Loucy (cell line): ENCODE measurements around the gene SDF4.

Experiments
- EZH2phosphoT487 ChIP-seq: fragments of 200-600 bp; IDR thresholded peaks from 2 replicates; pipeline ENCODE4 v1.6.1; 2018; ENCODE audit warnings: antibody characterized with exemption, mild to moderate bottlenecking, moderate library complexity, borderline replicate concordance
- TF ChIP-seq, protein P1 (sequence below): fragments of 200-600 bp; sonication (generic); conservative IDR thresholded peaks from 2 replicates; pipeline ENCODE4 v1.5.1; 2014; ENCODE audit warnings: mild to moderate bottlenecking, antibody characterized with exemption, low read length

DNA sequence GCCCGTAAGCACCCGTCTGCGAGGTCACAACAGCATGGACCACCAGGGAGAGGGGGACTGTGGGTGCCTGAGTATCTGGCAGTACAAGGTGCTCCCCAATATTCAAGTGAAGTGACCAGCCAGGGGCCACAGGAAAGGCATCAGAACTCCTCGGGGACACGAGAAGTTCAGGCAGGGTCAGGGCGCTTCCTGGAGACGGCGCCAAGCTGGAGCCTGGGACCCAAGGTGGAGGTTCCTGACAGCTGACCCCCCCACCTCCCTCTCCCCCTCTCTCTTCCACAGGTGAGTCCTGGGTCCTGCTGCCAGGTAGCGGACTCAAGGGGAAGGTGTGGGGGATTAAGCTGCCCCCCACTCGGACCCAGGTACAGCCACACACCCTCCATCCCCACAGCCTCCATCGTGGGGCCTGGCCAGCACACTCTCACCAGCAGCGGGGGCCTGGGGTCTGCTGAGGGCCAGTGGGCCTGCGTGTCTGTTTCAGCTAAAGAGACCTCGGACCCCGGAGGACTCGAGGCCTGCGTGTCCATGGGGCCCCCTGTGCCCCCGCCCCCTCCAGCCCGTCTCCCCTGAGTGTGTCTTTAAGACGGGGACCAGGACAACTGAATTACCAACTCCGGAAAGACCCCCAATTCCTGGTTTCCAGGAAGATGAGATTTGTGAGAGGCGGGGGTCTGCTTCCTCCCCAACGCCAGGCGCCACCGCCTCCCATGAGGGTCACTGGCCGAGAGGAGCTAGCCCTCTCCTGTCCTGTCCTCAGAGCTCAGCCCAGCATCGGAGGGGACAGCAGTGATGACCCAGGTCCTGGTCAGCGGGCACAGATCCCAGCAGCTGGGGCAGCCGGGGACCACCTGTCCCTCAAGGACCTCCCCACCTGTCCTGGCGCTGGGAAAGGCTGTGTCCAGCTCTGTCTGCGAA is 31.6 kb downstream of the SDF4 start:
- TF ChIP-seq, protein P1, sequence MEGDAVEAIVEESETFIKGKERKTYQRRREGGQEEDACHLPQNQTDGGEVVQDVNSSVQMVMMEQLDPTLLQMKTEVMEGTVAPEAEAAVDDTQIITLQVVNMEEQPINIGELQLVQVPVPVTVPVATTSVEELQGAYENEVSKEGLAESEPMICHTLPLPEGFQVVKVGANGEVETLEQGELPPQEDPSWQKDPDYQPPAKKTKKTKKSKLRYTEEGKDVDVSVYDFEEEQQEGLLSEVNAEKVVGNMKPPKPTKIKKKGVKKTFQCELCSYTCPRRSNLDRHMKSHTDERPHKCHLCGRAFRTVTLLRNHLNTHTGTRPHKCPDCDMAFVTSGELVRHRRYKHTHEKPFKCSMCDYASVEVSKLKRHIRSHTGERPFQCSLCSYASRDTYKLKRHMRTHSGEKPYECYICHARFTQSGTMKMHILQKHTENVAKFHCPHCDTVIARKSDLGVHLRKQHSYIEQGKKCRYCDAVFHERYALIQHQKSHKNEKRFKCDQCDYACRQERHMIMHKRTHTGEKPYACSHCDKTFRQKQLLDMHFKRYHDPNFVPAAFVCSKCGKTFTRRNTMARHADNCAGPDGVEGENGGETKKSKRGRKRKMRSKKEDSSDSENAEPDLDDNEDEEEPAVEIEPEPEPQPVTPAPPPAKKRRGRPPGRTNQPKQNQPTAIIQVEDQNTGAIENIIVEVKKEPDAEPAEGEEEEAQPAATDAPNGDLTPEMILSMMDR: no peak
- no peak for TF ChIP-seq EZH2phosphoT487
